GM19025 (cell line): ENCODE data around the gene VPS50.
A peak's percentile ranks its signal among the peaks of the same experiment; 100 is the strongest.

ENCODE experiments used
- ATAC-seq: cut with Tn5 transposase; IDR thresholded peaks from one replicate; pipeline ENCODE4 v1.9.1; 2021; ENCODE audit warnings: mild to moderate bottlenecking, low read depth, moderate library complexity; ENCODE audit not compliant: unreplicated experiment

The VPS50 gene, protein sequence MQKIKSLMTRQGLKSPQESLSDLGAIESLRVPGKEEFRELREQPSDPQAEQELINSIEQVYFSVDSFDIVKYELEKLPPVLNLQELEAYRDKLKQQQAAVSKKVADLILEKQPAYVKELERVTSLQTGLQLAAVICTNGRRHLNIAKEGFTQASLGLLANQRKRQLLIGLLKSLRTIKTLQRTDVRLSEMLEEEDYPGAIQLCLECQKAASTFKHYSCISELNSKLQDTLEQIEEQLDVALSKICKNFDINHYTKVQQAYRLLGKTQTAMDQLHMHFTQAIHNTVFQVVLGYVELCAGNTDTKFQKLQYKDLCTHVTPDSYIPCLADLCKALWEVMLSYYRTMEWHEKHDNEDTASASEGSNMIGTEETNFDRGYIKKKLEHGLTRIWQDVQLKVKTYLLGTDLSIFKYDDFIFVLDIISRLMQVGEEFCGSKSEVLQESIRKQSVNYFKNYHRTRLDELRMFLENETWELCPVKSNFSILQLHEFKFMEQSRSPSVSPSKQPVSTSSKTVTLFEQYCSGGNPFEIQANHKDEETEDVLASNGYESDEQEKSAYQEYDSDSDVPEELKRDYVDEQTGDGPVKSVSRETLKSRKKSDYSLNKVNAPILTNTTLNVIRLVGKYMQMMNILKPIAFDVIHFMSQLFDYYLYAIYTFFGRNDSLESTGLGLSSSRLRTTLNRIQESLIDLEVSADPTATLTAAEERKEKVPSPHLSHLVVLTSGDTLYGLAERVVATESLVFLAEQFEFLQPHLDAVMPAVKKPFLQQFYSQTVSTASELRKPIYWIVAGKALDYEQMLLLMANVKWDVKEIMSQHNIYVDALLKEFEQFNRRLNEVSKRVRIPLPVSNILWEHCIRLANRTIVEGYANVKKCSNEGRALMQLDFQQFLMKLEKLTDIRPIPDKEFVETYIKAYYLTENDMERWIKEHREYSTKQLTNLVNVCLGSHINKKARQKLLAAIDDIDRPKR

GRCh38 chr7:93231799-93232672 is at the start of gene VPS50:
VPS50 (plus strand) TSS chr7:93232366; CDS start chr7:93232468, 102 bp downstream.
- ATAC-seq, result peak; percentile 99

DNA sequence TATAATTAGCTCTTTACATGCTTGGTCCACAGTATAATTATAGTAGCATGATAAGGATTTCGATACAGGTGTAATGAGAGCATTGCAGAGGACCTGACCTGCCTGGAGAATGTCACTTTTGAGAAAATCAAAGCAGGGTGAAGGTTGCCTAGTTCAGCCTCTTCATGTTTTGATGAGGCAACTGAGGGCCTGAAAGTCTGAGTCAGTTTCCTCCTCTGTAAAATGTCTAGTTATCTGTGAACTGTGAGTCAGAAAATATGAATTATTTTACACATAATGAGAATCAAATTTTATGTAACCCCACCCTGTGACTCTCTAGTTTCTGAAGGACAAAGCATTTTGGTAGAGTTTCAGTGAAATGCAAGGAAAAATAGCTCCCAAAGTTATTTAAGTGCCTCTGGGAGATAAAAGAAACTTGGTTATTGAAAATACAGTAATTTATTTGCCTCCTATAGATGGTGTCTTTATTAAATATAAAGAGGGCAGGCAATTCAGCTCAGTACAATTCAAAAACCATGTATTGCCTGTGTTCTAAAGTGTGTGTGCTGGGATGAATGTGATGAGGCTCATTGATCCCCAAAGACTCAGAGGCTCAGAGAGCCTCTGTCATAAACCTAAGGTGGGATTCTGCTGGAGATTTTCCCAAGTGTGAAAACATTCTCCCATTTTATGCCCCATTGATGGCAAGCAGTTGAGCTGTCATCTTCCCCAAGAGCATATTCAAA is 46.7 kb upstream of the VPS50 start:
- no peak for ATAC-seq

DNA sequence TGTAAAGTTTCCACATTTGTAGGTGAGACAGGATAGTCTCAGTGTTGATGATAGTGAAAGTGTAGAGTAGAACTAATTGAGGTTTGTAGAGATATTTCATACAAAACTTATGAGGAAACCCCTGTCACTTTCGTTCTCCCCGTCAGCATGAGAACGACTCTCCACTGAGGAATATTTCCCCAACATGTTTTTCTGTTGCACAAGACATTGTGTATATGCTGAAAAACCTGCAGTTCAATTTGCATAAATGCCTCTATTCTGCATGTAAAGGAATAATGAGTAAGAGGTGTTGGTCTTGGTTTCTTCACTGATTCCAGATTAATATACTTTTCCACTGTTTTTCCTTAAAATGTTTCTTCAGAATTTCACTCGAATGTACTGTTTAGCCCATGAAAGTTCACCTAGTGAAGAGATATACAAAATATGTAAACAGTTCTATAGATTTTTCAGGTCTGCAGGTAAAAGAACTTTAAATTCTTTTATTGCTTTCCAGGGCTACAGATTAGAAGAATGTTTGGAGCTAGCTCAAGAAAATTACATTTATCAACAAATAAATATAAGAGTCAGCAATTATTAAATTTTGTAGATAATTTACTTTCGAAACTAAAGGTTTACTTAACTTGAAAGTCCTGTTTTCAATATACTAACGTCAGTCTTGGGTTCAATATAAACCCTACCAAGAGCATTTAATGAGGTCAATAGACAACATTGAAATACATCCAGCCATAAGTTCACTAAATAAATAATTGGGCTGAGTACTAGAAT is 43.1 kb upstream of the VPS50 start:
- no peak for ATAC-seq

DNA sequence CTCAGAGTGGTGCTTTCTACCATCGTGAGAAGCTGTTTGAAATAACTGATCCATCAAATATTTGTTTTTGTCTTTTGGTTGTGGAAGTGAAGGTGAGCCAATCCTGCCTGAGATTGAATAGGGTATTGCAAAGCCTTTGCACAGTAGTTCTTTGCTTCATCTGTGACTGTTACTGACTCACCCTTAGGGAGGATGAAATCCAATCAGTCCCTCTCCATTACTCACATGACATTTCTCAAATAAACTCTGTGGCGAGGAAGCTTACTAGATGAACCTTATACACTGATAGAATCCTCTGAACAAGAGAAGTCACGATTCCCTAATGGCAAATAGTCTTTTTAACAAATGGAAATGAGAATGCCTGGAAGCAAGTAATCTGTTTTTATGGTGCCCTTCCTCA is 37.8 kb upstream of the VPS50 start:
- no peak for ATAC-seq

- no peak for ATAC-seq
Measured at GRCh38 chr7:93196336-93196735, 35.8 kb upstream of the VPS50 start.

DNA sequence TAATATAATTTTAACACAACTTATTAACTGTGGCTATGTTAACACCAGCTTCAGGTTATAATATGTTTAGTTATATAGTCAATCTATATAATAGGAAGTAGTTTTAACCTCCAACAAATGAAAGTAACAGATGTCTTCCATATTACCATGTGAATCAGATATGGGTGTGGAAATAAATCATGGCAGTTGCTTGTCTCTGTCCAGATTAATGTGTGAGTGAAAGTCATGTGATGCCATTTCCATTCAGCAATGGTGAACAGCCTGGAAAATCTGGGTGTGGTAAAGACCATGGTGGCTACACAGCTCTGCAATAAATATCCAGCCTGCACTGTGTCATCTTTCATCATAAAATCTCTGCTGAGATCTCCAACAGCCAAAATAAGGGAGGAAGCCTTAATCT is 33.7 kb upstream of the VPS50 start:
- no peak for ATAC-seq

GRCh38 chr7:93202594-93203250 is 29.4 kb upstream of the VPS50 start:
- ATAC-seq, result no peak

- ATAC-seq, result no peak
Measured at GRCh38 chr7:93203496-93203895, 28.7 kb upstream of the VPS50 start.

DNA sequence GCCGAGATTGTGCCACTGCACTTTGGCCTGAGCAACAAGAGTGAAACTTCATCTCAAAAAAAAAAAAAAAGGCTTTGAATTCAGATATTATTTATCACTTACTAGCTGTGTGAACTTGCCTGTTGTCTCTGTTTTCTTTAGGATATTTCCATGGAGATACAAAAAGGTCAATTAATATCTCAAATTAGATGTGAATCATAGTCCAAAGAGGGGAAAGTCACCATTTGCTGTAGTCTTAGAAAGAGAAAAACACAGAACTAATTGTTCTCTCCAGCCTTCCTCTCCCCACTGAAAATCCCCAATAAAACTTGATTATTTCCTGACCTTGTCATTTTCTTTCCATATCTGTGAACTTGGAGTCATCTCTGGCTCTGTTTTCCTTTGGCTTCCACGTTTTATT is 27.1 kb upstream of the VPS50 start:
- no peak for ATAC-seq

GRCh38 chr7:93211228-93211818 is 20.8 kb upstream of the VPS50 start:
- ATAC-seq, result no peak

GRCh38 chr7:93212881-93213280 is 19.3 kb upstream of the VPS50 start:
- ATAC-seq, result no peak

DNA sequence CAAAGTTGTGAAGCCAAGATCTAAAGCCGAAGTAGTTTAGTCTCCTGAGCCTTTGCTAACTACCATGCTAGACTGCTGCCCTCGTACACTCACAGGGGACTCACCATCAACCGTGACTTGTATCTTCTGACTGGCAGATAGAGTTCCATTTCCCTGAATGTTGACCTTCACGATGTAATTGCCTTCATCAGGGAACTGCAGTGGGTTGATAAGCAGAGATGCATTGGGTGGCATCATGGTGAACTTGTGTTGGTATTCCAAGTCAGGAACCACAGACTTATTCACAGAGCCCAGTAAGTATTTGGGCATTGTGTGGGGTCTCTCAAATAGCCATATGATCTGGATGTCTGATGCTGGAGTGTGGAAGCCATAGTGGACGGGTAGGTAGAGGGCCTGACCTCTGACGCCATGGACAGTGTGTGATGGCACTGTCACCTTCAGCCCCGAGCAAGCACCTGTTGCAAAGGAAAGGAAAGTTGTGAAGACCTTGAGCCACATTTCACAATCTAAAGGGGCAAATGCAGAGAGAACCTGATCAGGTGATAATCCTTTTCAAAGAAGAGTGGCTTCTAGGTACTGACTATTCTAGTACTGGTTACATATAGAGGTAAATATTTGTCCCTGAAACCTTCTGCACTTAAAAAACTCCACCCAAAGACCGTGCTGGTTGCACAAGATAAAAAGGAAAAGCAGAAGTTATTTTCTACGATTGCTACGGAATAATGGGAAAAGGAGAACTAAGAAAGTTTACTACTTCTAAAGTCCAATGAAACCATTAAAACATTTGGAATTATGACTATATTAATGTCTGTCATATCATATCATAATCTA is 13.0 kb upstream of the VPS50 start:
- no peak for ATAC-seq

GRCh38 chr7:93219868-93220267 is 12.3 kb upstream of the VPS50 start:
- no peak for ATAC-seq

DNA sequence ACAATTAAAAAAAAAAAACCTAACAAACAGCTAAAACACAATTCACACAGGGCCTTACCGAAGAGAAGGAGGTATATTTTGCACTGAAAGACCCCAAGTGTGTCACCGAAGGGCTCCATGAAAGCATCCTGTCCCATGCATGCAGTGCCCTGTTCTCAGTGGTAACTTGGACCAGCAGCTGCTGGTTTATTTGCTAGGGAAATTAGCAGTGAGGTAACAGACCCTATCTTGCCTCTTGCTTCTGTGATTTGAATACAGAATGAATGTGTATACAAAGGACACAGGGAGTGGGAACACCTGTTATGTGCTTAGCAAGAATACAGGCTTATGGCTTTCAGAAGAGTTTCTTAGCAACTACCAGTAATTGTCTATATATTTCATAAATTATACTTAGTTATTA is 5.9 kb upstream of the VPS50 start, which contains the start of gene HEPACAM2:
Gene HEPACAM2 (minus strand): TSS at position 160 of the 400 bp plus-strand sequence.
- ATAC-seq, result no peak

GRCh38 chr7:93228302-93228701 is 3.9 kb upstream of the VPS50 start:
- ATAC-seq, result no peak

DNA sequence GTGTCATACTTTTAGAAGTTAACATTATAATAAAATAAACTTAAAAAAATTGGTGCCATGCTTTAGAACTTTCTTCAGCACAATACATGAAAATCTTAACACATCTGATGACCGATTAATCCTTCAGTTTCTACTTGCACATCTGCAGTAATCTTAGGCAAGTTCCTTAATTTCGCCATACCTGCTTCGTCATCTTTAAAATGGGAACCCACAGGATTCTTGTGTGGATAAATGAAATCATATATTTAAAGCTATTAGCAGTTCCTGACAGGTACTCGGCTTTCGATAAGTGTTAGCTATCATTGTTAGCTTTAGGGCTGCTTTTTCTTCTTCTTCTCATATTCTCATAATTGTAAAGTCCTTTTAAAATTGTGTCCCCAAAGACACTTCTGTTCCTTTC is 907 bp upstream of the VPS50 start:
- ATAC-seq, result no peak

DNA sequence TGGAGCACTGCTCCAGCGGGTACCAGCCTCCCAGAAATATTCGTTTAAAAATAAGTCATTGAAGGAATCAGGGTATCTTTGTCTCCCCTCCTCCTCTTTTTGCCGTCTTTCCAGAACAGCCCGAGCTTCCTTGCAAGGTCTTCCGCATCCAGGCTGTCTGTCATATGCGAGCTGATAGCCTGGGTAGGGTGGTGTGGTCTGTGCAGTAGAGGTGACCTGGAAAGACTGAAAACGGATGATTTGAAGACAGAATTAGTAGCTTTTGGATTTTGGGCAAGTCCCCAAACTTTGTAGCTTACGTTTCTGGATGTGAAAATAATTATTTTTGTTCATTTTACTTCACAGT is 480 bp downstream of the VPS50 start:
- no peak for ATAC-seq
